GM12878 (cell line): ENCODE measurements around the gene MRPL38. TPM values are rescaled to one million over a fixed set of nuclear protein-coding genes. Genes with fewer than 3 reads are reported as not detected.

Source experiments
- CEBPZ ChIP-seq: fragments of 150-350 bp; IDR thresholded peaks from 2 replicates; pipeline ENCODE4 v1.6.1; 2016; ENCODE audit warnings: low read depth, low read length
- CREB1 ChIP-seq: IDR thresholded peaks from 2 replicates; pipeline ENCODE4 v1.6.1; 2012; ENCODE audit warnings: low read depth, mild to moderate bottlenecking, inconsistent platforms
- E2F8 ChIP-seq: fragments of 450-650 bp; IDR thresholded peaks from 2 replicates; pipeline ENCODE4 v1.6.1; 2018; ENCODE audit warnings: mild to moderate bottlenecking, low read depth, moderate library complexity; ENCODE audit not compliant: partially characterized antibody
- EED ChIP-seq: sonication (generic); IDR thresholded peaks from 2 replicates; pipeline ENCODE4 v1.6.1; 2016; ENCODE audit warnings: antibody characterized with exemption, low read depth
- FOXM1 ChIP-seq: IDR thresholded peaks from 2 replicates; pipeline ENCODE4 v1.6.1; 2012; ENCODE audit warnings: low read depth, mild to moderate bottlenecking, inconsistent platforms, low read length, moderate library complexity
- HDGF ChIP-seq: fragments of 450-650 bp; IDR thresholded peaks from 2 replicates; pipeline ENCODE4 v1.6.1; 2016; ENCODE audit warnings: antibody characterized with exemption
- IRF4 ChIP-seq: IDR thresholded peaks from 2 replicates; pipeline ENCODE4 v1.6.1; 2011; ENCODE audit warnings: low read depth, low read length
- JUNB ChIP-seq: IDR thresholded peaks from 2 replicates; pipeline ENCODE4 v1.6.1; 2016; ENCODE audit warnings: antibody characterized with exemption, mild to moderate bottlenecking
- KAT2A ChIP-seq: conservative IDR thresholded peaks from 2 replicates; pipeline ENCODE4 v1.6.1; 2011; ENCODE audit warnings: low read depth, low read length; ENCODE audit not compliant: control insufficient read depth
- KDM1A ChIP-seq: fragments of 200-600 bp; sonication (generic); IDR thresholded peaks from 2 replicates; pipeline ENCODE4 v1.6.1; 2016; ENCODE audit warnings: borderline replicate concordance
- MEF2B ChIP-seq: fragments of 450-650 bp; IDR thresholded peaks from 2 replicates; pipeline ENCODE4 v1.6.1; 2018; ENCODE audit warnings: mild to moderate bottlenecking, moderate library complexity; ENCODE audit not compliant: partially characterized antibody, poor library complexity, severe bottlenecking
- PAX8 ChIP-seq: fragments of 450-650 bp; IDR thresholded peaks from 2 replicates; pipeline ENCODE4 v1.6.1; 2017; ENCODE audit warnings: mild to moderate bottlenecking, moderate library complexity
- PML ChIP-seq: IDR thresholded peaks from 2 replicates; pipeline ENCODE4 v1.6.1; 2012; ENCODE audit warnings: low read length, inconsistent platforms
- POLR2A ChIP-seq: IDR thresholded peaks from 2 replicates; pipeline ENCODE4 v1.6.1; 2011; ENCODE audit warnings: low read depth, mild to moderate bottlenecking, low read length
- SMARCA5 ChIP-seq: fragments of 450-650 bp; IDR thresholded peaks from 2 replicates; pipeline ENCODE4 v1.6.1; 2017; ENCODE audit warnings: mild to moderate bottlenecking
- SMC3 ChIP-seq: IDR thresholded peaks from 2 replicates; pipeline ENCODE4 v1.6.1; 2011; ENCODE audit warnings: low read length, improper control_type of control experiment, borderline replicate concordance
- SP1 ChIP-seq: IDR thresholded peaks from one replicate; pipeline ENCODE4 v1.6.1; 2011; ENCODE audit warnings: low read depth, low read length
- SRF ChIP-seq, 2 experiments: IDR thresholded peaks; 2 replicates each; pipeline ENCODE4 v1.6.1; 2011; ENCODE audit warnings: low read depth in 2 of 2, low read length in 2 of 2, mild to moderate bottlenecking in 1 of 2, moderate library complexity in 1 of 2
- TAF1 ChIP-seq: IDR thresholded peaks from 2 replicates; pipeline ENCODE4 v1.6.1; 2011; ENCODE audit warnings: mild to moderate bottlenecking, low read depth, low read length, borderline replicate concordance
- polyA plus RNA-seq, 11 experiments: library from polyadenylated mRNA; depleted of rRNA in 4 of 11; unstranded in 6 of 11; stranded (reverse) in 5 of 11; fragments of >200 nt; fragmentation: Nextera tagmentation in 4 of 11; fragmentation: Illumina TruSeq in 1 of 11; extraction: Ambion mirVana in 4 of 11; extraction: Trizol in 1 of 11; gene quantifications; 1 replicate in 1 of 11; 2 replicates in 10 of 11; pipeline versions ENCODE4 v1.2.1 to v1.2.3, GENCODE V29; 2011 to 2016; ENCODE audit warnings: inconsistent platforms in 2 of 11, missing spikeins in 2 of 11, low read depth in 1 of 11
- total RNA-seq, 4 experiments: library from RNA; depleted of rRNA in 3 of 4; stranded (reverse); fragments of >200 nt in 3 of 4; fragmentation: Illumina TruSeq in 1 of 4; extraction: Trizol in 1 of 4; gene quantifications; 2 replicates each; pipeline versions ENCODE4 v1.2.1 to v1.2.3, GENCODE V29; 2013 to 2021
- TF ChIP-seq, protein P1 (sequence below): IDR thresholded peaks from 2 replicates; pipeline ENCODE4 v1.6.1; 2012; ENCODE audit warnings: low read length, inconsistent platforms
- TF ChIP-seq, protein P2 (sequence below): fragments of 450-650 bp; IDR thresholded peaks from 2 replicates; pipeline ENCODE4 v1.6.1; 2017; ENCODE audit warnings: antibody characterized with exemption, mild to moderate bottlenecking, moderate library complexity

The MRPL38 gene
- total and polyA plus RNA-seq, 10 of the 15 experiments (the other 5 are each of a cell fraction or from before 2014, with no cell fraction given), result 6.6 to 205 (median 53.1) TPM

DNA sequence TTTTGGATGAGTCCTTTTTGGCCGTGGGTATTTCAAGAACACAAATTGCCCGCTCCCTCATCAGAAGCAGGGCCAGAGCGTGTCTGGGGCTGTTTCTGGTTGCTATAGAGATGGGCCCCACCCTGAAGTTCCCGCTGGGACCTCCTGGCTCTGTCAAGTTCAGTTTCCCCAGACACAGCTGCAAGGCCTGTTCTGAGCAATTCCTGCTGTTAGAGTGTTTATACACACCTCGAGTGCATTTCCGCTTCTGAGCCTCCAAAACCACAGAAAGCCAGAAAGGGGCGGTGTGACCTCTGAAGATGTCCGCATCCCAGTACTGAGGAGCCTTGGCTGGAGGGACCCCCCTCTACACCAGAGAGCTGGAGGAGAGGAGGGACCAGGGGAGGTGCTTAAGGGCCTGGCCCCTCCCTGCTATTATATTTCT lies 40.2 kb downstream of the MRPL38 start (continued):
- TF ChIP-seq SRF (IDR thresholded peaks at IDR 0.05; ENCODE audit: low read depth in 2 of 2, low read length in 2 of 2) (no peak), EED (peak; percentile 90), SMC3 (no peak), CEBPZ (no peak), PML (no peak), TAF1 (no peak), MEF2B (no peak), KAT2A (no peak), CREB1 (no peak), PAX8 (no peak), SP1 (peak; percentile 25), SMARCA5 (no peak), KDM1A (no peak), HDGF (no peak), JUNB (peak; percentile 28; the same call in 1 of the 2 replicates), IRF4 (peak; percentile 69), POLR2A (no peak), E2F8 (no peak), FOXM1 (peak; percentile 75)
- TF ChIP-seq, protein P1, sequence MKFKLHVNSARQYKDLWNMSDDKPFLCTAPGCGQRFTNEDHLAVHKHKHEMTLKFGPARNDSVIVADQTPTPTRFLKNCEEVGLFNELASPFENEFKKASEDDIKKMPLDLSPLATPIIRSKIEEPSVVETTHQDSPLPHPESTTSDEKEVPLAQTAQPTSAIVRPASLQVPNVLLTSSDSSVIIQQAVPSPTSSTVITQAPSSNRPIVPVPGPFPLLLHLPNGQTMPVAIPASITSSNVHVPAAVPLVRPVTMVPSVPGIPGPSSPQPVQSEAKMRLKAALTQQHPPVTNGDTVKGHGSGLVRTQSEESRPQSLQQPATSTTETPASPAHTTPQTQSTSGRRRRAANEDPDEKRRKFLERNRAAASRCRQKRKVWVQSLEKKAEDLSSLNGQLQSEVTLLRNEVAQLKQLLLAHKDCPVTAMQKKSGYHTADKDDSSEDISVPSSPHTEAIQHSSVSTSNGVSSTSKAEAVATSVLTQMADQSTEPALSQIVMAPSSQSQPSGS, result peak; percentile 55; the same call in 1 of the 2 replicates
- TF ChIP-seq, protein P2, sequence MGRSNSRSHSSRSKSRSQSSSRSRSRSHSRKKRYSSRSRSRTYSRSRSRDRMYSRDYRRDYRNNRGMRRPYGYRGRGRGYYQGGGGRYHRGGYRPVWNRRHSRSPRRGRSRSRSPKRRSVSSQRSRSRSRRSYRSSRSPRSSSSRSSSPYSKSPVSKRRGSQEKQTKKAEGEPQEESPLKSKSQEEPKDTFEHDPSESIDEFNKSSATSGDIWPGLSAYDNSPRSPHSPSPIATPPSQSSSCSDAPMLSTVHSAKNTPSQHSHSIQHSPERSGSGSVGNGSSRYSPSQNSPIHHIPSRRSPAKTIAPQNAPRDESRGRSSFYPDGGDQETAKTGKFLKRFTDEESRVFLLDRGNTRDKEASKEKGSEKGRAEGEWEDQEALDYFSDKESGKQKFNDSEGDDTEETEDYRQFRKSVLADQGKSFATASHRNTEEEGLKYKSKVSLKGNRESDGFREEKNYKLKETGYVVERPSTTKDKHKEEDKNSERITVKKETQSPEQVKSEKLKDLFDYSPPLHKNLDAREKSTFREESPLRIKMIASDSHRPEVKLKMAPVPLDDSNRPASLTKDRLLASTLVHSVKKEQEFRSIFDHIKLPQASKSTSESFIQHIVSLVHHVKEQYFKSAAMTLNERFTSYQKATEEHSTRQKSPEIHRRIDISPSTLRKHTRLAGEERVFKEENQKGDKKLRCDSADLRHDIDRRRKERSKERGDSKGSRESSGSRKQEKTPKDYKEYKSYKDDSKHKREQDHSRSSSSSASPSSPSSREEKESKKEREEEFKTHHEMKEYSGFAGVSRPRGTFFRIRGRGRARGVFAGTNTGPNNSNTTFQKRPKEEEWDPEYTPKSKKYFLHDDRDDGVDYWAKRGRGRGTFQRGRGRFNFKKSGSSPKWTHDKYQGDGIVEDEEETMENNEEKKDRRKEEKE, result no peak
